K562 (cell line): ENCODE data around the gene CALML6. TPM values are rescaled to one million over a fixed set of nuclear protein-coding genes. Genes with fewer than 3 reads are reported as not detected.

Experiments
- CEBPB ChIP-seq: fragments of 450-650 bp; IDR thresholded peaks from 2 replicates; pipeline ENCODE4 v1.6.1; 2016; ENCODE audit warnings: missing genetic modification characterization, missing compliant biosample characterization
- MEIS2 ChIP-seq: fragments of 450-650 bp; IDR thresholded peaks from 2 replicates; pipeline ENCODE4 v1.6.1; 2014; ENCODE audit warnings: mild to moderate bottlenecking; ENCODE audit not compliant: partially characterized antibody
- MGA ChIP-seq: fragments of 450-650 bp; IDR thresholded peaks from 2 replicates; pipeline ENCODE4 v1.6.1; 2016; ENCODE audit warnings: mild to moderate bottlenecking, moderate library complexity
- MTF1 ChIP-seq: fragments of 250-450 bp; sonication (Bioruptor Pico); IDR thresholded peaks from 2 replicates; pipeline ENCODE4 v1.9.0; 2021; ENCODE audit warnings: moderate library complexity, mild to moderate bottlenecking, inconsistent platforms, borderline replicate concordance
- MXD1 ChIP-seq: fragments of 250-450 bp; sonication (Bioruptor Pico); IDR thresholded peaks from 2 replicates; pipeline ENCODE4 v1.8.0; 2021; ENCODE audit warnings: borderline replicate concordance, mild to moderate bottlenecking, moderate library complexity; ENCODE audit not compliant: poor library complexity, severe bottlenecking
- NR4A1 ChIP-seq, 2 experiments: fragments of 250-450 bp in 1 of 2; fragments of 450-650 bp in 1 of 2; sonication (Bioruptor Pico) in 1 of 2; IDR thresholded peaks; 2 replicates each; pipeline versions ENCODE4 v1.4.0 to v1.6.1; 2016 to 2020; ENCODE audit warnings: mild to moderate bottlenecking in 2 of 2, missing compliant biosample characterization in 1 of 2, missing genetic modification characterization in 1 of 2, moderate library complexity in 1 of 2
- SRF ChIP-seq, 2 experiments: fragments of 250-450, 450-650 bp in 1 of 2; sonication (Bioruptor Pico) in 1 of 2; sonication (generic) in 1 of 2; formaldehyde crosslinking; IDR thresholded peaks; 2 replicates each; pipeline versions ENCODE4 v1.5.0 to v1.5.1; 2020 to 2022; ENCODE audit warnings: mild to moderate bottlenecking in 1 of 2, missing genetic modification reagents in 1 of 2
- TCFL5 ChIP-seq: fragments of 250-450 bp; sonication (Bioruptor Pico); conservative IDR thresholded peaks from 2 replicates; pipeline ENCODE4 v1.6.1; 2021; ENCODE audit warnings: mild to moderate bottlenecking, moderate library complexity, matching md5 sums
- ZFP36 ChIP-seq: fragments of 150-350 bp; IDR thresholded peaks from 2 replicates; pipeline ENCODE4 v1.6.1; 2018; ENCODE audit warnings: low read length, low read depth; ENCODE audit not compliant: partially characterized antibody
- ZNF23 ChIP-seq: fragments of 250-450 bp; sonication (Bioruptor Pico); IDR thresholded peaks from 2 replicates; pipeline ENCODE4 v1.4.0; 2020; ENCODE audit warnings: mild to moderate bottlenecking
- ZNF232 ChIP-seq: sonication (generic); formaldehyde crosslinking; IDR thresholded peaks from 2 replicates; pipeline ENCODE4 v1.8.0; 2022; ENCODE audit warnings: mild to moderate bottlenecking, missing genetic modification reagents
- ZNF398 ChIP-seq: fragments of 250-450 bp; sonication (Bioruptor Pico); IDR thresholded peaks from 2 replicates; pipeline ENCODE4 v1.8.0; 2021; ENCODE audit warnings: moderate library complexity, mild to moderate bottlenecking, inconsistent platforms
- polyA plus RNA-seq, 8 experiments: library from polyadenylated mRNA; depleted of rRNA in 4 of 8; stranded (reverse) in 5 of 8; unstranded in 3 of 8; fragments of >200 nt; fragmentation: Nextera tagmentation in 2 of 8; fragmentation: Illumina TruSeq in 1 of 8; extraction: Ambion mirVana in 2 of 8; extraction: Trizol in 1 of 8; gene quantifications; 2 replicates each; pipeline versions ENCODE4 v1.2.1 to v1.2.3, GENCODE V29; 2011 to 2014; ENCODE audit warnings: inconsistent platforms in 1 of 8, missing spikeins in 1 of 8
- total RNA-seq, 7 experiments: library from RNA; depleted of rRNA in 6 of 7; stranded (reverse); fragments of >200 nt in 6 of 7; fragmentation: Illumina TruSeq in 2 of 7; extraction: Trizol in 2 of 7; gene quantifications; 2 replicates each; pipeline versions ENCODE4 v1.2.1 to v1.2.3, GENCODE V29; 2011 to 2021; ENCODE audit warnings: low replicate concordance in 1 of 7

CALML6 gene
- total and polyA plus RNA-seq, 9 of the 15 experiments (the other 6 are each of a cell fraction or from before 2014, with no cell fraction given) = 0.14 TPM; not detected in 8

- TF ChIP-seq MEIS2 (no peak), ZNF232 (CRISPR knock-in tag) (no peak), MXD1 (no peak), ZNF398 (CRISPR knock-in tag) (no peak), MGA (no peak), MTF1 (CRISPR knock-in tag) (no peak), ZFP36 (no peak), SRF (CRISPR knock-in tag; IDR thresholded peaks at IDR 0.05) (no peak), ZNF23 (no peak), CEBPB (no peak), NR4A1 (CRISPR knock-in tag; IDR thresholded peaks at IDR 0.05) (no peak), NR4A1 (tag; IDR thresholded peaks at IDR 0.05) (no peak), TCFL5 (no peak)
These were observed 25.1 kb upstream of the CALML6 start (continued) for GRCh38 chr1:1889847-1890505.
